GM18507 (cell line): ENCODE data around the gene NUMA1.

Source experiments
- DNase-seq: peaks from one replicate; pipeline ENCODE4 v3.0.0; 2011; ENCODE audit warnings: low read depth; ENCODE audit not compliant: insufficient read length; ENCODE audit errors: extremely low spot score
- FAIRE-seq: peaks from 2 replicates; lab custom pipeline; 2011; peaks lifted over from hg19 to GRCh38; lab: Jason Lieb, UNC

NUMA1 gene

DNA sequence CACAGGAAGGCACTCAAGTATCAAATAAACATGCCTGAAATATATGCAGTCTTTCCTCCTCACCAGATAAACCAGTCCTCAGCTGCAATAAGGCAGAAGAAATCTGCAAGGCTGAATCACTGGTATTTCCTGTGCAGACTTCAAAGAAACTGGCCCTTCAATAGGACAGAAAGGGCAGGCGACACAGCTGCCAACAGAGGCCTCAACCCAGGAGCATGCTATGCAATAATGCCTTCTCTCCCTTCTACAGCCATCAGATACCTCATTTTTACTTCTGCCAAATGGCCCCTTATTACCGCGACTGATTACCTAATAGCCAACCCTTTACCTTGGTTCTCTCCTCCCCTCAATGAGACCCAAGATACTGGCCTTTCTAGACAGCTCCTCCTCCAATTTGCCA, 8.0 kb downstream of the NUMA1 start:
- FAIRE-seq (no peak), DNase-seq (no peak)

GRCh38 chr11:72070491-72070890, 9.9 kb downstream of the NUMA1 start:
- DNase-seq (no peak), FAIRE-seq (no peak)

DNA sequence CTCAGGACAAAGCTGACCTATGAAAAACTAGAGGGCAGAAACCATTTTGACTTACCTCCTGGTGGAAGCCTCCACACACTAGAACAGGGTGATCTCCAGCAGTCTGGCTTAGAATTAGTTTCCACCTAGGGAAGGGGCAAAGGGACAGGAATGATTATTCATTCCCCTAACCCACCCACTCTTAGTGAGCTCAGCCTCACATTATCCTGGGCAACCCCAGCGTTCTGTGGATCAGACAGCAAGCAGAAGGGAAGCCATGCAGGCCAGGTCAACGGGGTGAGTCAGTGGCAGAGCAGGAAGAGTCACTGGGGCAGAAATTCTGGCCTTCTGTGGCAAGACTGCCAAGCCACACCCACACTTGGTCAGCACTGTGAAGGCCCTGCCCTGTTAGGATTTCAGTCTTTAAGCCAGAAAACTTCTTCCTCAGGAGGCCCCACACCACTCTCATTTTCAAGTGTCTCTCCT, 10.5 kb downstream of the NUMA1 start:
- DNase-seq (no peak), FAIRE-seq (peak; percentile 88)

DNA sequence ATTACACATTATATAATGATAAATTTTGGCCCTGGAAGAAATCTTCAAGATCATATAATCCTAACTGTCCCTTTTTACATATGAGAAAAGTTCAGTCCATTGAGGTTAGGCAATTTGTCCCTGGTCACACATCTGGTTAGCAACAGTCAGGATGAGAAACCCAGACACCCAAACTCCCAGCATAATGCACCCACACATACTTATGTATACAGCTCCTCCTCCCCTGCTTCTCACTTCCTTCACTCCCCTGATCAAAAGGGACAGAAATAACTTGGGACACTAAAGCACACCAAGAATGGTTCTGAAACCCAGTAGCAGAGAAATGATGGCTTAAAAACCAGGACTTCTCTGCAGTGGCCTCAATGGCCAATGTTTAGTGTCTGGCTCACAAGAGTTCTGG, 11.1 kb downstream of the NUMA1 start:
- DNase-seq = no peak
- FAIRE-seq = peak; percentile 35

- DNase-seq (no peak), FAIRE-seq (no peak)
These were observed 12.7 kb downstream of the NUMA1 start for GRCh38 chr11:72067676-72068075.

DNA sequence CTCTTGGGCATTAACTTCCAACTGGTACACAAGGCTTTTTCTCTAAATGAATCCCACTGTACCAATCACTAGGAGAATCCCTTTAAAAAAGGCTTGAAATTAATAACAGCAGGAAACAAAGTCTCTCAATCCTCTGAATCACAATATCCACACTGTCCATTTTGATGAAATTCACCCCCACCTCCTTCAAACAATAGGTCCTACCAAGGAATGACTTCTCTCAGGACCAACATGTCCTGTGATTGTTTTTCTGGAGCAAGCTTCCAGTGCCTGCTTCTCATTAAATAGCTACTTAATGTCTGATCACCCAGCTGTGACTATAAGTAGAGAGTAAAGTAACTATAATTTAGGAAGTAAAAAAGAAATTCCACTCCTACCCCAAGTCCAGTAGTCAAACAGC, 13.1 kb downstream of the NUMA1 start:
- DNase-seq (no peak), FAIRE-seq (no peak)

- no peak for DNase-seq
- FAIRE-seq = no peak
These were observed 13.5 kb downstream of the NUMA1 start for GRCh38 chr11:72066855-72067254.

DNA sequence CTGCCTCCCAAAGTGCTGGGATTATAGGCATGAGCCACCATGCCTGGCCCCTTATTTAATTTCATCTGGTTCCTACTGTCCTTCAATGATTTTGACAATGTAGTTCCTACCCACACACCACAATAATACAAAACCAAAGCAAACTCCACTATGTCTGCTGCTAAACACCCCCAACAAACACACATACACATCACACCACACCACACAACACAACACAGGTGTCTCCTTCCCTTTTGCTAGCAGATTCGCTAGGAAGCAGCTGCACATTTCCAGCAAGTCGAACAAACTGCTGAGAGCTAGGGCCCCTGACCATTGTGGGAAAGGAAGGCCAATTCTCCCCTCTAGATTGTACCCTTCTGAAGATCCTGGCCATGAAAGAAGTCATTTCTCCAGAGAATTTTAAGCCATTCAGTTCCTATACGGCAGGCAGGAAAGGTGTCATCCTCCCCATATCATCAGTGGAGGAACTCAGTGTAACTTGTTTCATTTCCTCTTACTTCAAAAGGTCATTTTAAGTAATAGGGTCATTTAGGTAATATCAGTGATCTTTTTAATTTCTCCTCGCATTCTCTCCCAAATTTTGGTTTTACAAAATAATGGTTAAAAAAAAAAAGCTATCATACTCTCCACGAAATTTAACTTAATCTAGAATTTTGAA, 18.5 kb downstream of the NUMA1 start:
- FAIRE-seq (no peak), DNase-seq (no peak)

DNA sequence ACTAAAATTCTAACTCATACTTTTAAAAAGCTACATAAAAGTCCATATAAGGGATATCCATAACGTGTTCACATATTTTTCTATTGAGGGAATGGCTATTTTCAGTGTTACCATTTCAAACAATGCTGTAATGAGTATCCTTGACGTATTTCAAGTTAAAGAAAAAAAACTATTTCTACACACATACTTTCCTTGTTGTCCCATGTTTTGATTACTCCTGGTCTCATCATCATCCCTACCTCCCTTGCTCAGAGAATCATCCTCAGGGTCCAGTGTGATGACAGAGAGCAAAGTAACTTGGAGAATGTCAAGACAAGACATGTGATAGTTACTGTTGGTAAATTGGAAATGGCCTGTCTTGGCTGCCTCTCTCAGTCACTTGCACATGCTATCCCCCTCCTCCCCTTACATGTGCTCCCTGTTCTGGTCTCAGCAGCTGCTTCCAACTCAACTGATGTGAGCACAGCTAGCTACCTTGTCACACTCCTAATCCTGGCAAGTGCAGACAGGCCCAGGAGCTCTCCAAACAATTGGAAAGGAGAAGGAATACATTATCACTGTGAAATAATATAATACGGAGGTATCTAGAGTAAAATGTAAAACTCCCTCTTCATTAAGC, 21.8 kb downstream of the NUMA1 start:
- FAIRE-seq = no peak

GRCh38 chr11:72048766-72049460, 31.4 kb downstream of the NUMA1 start:
- no peak for DNase-seq
- no peak for FAIRE-seq

More for the DNA sequence above, 21.8 kb downstream of the NUMA1 start:
- DNase-seq = no peak

GRCh38 chr11:72045849-72046248, 34.5 kb downstream of the NUMA1 start:
- DNase-seq (no peak), FAIRE-seq (no peak)

- DNase-seq (no peak), FAIRE-seq (no peak)
These were observed 38.1 kb downstream of the NUMA1 start for GRCh38 chr11:72042064-72042745.

- FAIRE-seq (no peak), DNase-seq (no peak)
These were observed 38.8 kb downstream of the NUMA1 start for GRCh38 chr11:72041364-72042063.

DNA sequence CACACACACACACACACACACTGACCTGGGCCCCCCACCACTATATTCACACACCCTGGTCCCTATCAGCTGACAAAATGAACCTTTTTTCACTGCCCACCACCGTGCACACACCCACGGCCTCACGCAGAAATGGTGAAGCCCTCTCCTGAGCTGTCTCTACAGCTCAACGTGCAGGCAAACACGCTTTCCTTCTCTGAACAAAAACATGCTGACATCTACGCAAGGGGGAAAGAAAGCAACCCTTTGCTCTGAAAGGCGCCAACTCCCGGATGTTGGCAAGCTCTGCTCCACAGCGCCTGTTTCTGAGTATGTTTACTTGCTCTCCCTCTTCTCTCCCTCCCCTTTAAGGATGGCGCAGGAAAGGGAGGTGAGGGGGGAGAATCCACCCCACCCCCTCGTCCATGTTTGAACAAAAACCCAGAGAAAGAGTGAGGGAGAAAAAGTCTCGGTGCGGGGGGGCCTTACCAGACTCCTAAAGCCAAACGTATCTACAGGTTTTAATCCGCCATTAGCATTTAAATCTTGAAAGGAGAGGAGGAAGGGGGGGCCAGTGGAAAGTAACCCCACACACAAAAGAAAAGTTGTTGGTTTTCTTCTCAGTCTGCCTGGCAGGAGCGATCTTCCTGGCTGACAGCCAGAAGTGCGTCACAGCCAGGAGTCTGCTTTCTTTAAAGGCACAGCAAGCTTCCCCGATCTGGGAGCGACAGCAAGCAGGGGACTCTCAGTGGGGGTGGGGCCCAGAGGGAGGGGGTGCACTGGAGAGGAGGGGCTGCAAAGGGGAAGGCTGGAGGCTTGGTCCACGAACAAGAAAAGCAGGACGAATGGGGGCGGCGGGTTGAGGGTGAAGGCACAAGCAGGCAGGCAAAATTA, 39.6 kb downstream of the NUMA1 start:
- peak; percentile 48 for DNase-seq
- peak; percentile 75 for FAIRE-seq

DNA sequence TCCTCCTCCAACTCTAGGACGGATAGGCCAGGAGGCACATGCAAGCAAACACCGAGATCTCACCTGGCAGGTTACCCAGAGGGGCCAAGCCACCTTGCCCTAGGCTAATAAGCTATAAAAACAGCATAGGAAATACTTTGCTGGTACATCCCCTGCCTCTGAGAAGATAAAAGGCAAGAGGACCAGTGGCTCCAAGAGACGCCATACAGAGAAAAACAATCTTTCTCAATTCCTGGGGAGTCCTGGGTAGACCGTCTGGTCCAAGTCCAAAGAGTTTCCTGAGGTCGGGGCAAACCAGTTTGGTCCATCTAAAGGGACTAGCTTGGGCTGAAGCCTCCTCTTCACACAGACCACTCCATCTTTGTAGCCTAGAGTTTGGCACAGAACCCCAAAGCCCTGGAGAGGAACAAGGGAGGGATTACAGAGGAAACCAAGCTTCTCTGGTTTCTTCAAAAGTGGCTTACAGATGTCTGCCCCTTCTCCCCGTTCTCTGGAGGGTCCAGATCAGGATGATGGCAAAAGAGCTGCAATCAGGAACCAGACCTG, 40.4 kb downstream of the NUMA1 start:
- FAIRE-seq = no peak
- DNase-seq = no peak

DNA sequence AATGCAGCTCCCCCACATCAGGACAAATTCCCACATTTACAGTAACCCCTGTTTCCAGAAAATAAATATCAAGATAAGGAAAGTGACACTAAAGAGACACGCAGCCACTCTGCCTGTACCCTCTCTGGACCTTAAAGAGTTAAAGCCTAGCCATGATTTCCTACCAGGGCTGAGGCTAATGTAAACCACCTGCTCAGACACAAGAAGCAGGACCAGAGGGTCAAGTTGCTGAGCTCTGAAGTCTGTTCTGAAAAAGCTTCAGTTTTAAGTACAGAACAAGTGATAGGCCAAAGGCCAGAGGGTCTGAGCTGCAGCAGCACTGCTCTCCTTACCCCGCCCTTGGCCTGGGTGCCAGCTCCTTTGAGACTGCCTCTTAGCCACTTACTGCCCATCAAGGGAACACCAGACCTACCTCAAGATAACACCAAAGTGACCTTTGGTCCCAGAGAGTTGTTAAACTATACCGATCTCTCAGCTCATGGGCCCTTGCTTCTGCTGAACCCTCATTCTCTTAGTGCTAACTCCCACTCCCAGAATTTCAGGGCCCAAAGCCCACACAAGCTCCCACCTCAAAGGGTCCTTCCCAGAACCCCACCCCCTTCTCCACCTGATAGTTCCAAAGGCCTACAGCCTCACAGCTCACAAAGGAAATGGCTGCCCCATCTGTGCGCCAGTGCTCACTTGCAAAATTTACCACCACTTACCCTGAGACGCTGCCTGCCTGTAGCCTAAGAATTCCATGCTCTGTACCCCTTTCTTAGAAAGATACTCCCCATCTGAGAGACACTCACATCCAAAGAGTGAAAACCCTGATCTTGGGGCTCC, 41.1 kb downstream of the NUMA1 start:
- DNase-seq (no peak), FAIRE-seq (no peak)

DNA sequence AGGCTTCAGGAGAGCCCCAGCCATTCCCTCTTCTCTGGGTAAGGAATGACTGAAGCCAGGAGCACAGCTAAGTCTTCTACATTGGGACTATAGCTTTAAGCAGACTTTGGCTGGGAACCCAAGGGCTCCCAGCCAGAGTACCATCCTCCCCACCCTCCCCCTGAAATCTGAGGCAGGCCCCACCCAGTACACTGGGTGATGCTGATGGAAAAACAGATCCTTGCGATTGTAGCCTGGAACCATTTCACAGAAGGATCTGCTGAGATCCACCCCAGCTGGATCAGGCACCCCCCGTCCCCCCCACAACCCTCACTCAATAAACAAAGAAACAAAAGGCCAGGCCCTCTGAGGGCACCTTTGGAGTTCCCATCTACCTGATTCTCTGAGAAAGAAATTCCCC, 41.9 kb downstream of the NUMA1 start:
- FAIRE-seq (no peak), DNase-seq (no peak)
